ENCODE results near the gene CDH22.

CDH22 gene

DNA sequence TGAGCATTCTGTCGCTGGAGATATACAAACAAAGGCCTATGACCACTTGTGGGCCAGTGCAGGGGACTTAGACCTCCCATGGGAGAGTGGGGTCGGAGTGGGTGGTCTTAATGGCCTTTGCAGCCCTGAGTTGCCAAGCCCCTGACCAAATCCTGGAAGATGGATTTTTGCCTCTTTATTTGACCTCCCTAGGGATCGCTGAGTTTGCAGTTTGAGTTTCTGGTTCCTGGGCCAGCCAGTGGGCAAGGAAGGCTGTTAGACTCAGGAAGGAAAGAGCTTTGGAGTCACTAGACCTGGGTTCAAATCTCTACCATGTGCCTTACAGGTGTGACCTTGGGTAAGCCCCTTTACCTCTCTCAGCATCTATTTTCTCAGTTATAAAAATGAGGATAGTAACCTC, 96.0 kb downstream of the CDH22 start:
- no peak for DNase-seq

DNA sequence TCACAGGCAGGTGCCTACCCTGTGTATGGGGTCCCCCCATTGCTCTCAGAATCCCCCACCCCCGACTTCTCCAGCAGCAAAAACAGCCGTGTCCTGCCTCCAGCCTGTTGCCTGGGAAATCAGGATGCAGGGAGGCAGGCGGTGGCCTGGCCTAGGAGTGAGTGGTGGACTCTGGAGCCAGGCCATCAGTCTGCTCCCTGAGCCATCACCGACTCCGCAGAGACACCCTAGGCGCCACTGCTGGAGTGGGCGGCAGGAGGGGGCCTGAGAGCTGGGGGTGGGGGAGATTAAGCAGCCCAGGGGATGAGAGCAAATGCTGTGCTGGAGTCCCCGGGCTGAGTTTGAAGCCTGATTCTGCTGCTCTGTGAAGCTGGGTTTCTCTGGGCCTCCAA, 97.0 kb downstream of the CDH22 start:
- DNase-seq: no peak

DNA sequence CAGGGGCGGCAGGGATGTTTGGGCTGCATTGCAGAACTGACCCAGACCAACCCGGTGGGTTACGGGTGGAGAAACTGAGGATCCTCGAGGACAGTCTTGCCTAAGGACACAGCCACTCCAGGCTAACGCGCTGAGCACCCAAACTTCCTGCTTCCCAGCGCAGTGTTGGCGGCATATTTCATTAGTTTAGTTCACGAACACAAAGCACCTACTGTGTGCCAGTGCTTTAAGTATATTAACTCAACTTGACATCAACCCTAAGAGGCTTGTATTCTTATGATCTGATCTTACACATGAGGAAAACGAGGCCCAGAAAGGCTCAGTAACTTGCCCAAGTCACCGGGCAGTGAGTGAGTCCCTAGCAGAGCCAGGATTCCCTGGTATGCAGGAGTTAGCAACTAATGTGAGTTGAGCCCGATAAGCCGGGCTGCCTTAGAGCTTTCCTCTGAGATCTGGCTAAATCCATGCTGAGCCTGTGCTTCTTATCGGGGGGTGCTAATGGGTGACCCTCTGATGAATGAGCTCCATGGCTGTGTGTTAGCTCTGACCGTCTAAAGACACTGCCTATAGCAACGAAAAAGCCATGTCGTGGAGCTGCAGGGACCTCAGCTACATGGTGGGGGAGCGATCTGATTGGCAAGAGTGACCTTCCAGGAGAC, 97.5 kb downstream of the CDH22 start:
- no peak for DNase-seq

DNA sequence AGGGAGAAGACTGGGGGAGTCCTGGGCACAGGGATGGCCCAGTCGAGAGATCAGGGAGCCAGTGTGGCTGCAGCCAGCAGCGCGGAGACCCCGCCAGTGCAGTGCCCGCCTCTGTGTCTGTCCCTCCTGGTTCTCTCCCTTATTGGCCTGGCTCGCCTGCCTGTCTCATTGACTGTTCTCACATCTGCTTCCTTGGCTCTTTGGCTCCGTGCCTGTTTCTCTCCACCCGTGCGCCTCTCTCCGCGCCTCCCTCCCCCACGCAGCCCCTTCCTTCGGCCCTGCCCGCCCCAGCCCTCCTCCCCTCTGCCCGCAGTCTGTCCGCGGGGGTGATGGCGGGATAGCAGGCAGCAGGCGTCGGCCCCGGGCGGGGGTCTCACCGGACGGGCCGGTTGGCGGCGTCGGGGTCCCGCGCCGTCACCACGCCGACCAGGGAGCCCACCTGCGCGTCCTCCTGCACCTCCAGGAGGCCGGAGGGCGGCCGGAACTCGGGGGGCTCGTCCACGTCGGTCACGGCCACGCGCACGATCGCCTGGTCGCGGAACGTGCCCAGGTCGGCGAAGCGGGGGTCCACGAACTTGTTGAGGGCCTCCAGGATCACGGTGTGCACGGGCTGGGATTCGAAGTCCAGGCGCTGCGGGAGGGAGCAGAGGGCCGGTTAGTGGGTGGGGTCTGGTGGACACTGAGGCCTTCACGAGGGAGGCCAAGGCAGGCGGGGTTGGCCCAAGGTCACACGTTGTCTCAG, 98.2 kb downstream of the CDH22 start:
- no peak for DNase-seq

DNA sequence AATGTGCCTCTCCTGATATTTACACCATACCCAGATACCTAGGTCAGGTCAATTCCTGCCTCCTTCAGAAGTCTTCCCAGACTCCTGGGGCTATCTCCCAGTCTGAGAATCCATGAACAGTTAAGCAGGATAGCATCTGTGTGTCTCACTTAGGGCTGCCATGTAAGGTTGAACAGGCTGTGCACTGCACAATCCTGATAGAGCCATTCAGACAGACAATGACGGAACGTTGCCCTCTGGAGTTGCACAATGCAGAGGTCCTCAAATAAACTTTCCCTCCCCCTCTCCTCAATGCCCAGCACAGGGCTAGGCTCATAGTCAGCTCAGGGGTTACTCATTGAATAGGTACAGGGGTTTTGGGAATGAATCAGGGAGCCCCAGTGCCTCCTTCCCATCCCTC, 100.5 kb downstream of the CDH22 start:
- no peak for DNase-seq

DNA sequence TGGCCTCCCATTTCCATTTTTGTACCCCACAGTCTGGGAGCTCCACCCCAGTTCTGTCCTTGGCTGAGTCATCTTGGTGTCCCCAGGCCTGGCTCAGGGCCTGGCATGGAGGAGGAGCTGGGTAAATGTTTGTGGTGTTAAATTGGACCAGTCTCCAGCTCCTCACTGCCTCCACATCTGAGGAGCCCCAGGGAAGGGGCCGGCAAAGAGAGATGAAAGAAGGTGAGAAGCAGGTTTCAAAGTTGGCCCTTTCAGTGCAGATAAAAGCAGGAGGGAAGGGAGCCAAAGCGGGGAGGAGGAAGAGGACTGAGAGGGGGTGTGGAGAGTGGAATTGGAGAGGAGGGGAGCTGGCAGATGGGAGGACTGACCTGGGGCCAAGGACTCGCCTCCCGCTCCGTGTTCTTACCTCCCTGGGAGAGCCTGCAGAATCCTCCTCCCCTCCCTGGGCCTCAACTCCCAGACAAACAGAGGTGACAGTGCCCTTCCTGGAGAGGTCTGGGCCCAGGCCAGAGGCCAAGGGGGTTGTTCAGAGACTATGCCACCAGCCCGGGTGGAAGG, 101.2 kb downstream of the CDH22 start:
- no peak for DNase-seq

DNA sequence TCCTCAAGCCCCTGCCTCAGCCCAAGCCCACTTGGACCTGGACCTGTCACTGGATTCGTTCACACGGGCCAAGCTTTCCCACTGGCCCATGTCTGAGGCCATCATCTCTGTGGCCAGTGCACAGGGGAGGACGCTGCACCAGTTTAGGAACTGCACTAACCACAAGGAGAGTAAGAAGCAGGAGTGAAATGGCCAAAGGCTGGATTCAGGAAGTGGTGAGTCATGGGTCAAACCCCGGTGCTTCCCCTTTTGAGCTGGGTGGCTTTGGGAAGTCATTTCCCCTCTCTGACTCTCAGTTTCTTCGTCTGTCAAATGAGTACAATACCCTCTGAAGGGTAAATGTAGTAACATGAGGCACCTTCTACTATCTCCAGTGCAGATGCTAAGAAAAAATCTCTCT, 102.3 kb downstream of the CDH22 start:
- no peak for DNase-seq

DNA sequence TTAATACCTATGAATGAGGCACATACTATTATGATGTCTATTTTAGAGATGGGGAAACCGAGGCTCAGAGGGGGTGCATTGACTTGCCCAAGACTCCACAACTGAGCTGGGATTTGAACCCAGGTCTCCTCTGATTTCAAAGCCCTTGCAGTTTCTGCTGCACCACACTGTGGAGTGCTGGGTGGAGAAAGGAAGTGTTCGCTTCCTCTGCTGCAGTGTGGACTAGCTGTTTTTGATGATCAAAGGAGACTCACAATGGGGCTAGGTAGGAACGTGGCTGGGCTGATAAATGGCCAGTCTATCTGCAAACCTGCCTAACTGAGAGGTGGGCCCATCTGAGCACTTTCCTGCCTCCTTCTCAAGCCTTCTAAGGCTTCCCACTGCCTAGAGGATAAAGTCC, 102.9 kb downstream of the CDH22 start:
- DNase-seq: no peak

DNA sequence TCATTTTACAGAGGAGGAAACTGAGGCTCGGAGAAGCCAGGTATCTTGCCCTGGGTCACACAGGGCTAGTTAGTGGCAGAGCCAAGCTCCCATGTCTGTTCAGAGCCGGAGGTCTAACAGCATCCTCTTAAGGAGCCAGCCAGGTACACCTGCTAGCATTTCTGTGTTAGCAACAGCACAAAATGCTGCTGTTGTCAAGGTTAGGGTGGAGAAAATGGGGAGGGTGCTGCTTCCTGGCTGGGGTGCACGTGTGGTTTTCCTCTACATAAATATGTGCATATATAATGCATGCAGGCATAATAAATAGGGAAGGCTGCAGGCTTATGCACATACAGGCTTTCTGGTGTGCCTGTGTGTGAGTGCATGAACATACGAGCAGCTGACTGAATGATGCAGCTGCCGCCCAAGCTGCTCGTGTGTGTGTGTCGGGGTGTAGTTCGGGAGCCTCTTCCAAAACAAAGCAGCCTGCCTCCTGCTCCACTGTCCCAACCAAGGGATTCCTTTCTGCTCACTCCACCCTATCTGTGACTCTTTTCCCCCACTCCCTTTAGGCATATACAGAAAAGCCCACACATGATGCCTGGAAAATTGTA, 103.6 kb downstream of the CDH22 start:
- DNase-seq: no peak

DNA sequence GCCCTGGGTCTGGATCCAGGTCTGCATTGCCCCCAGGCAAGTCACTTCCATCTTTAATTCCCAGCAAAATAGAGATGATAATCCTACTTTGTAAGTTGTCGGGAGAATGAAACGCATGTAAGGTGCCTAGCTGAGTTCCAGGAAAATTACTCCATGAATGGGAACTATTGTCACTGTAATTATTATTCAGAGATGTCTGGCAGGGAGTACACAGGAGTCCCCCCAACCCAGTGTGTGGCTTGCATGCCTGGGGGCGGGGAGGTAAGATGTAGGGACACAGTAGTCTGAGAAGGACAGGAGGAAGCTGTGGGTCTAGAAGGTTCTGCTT, 104.8 kb downstream of the CDH22 start:
- peak; percentile 57 for DNase-seq

DNA sequence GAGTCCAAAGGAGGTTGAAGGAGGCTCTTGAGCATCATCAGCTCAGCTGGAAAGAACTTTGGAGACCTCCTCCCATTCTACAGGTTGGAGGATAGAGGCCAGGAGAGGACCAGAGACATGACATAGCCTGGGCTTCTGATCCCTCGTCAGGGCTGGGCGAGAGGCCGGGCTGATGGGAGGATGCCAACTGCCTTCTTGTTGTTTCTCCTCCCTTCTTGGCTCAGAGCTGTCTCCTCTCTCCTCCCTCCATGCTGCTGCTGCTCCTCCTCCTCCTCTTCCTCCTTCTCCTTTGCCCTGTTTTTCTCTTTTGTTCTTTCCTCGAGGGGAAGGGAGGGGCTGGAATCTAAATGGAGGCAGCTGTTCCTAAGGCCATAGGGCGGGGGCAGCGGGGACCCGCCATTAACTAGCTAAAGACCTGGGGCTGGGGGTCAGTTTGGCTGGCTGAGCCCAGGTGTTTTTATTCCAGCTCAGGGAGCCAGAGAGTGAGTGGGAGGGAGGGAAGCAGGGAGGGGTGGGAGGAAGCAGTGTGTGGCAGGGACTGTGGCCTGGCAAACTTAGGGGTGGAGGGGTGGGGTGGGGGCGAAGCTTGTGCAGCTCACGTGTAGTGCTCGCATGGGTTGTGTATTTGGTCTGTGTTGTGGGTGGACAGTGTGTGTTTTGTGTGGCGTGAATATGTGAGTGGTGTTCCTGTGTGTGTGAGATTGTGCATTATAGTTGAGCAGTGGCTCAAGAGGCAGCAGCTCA, 105.4 kb downstream of the CDH22 start:
- DNase-seq: peak; percentile 57

DNA sequence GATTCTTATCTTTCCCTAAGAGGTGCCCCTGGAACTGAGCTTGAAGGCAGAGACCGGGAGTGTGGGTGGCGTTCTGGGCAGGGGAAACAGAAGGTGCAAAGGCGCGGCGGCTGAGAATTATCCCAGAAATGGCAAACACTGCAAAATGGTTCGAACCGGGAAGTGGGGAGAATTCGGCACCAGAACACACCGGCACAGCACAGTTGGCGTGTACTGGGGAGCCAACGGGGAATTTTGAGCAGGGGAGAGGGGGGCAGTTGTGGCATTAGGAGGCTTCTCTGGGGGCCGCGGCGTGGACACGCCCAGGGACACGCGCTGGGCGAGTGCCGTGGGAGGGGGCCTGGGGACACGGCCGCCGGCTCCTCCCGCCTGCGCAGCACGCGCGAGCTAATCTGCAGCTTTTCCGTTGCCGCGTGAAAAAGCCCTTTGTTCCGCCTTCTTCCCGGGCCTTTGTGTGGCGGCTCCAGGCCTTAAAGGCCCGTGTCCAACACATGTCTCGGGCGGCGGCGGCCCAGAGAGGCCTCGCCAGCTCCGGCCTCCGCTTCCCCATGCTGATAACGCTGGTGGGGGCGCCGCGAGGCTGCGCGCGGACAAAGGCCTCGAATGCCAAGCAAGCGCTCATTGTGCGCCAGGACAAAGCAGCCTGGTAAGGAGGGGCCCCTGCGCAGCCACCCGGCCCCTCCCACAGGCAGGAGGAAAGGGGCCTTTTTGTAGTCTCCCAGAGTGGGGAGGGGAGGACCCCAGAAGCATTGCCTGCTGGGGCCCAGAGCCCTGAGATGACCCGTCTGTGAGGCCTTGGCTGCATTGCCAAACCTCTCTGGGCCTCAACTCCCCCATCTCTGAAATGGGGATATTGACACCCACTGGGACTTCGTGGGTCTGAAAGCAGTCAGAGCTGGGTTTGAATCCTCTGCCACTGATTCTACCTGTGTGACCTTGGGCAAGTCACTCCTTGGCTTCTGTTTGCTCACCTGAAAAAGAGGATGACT, 107.4 kb downstream of the CDH22 start:
- no peak for DNase-seq

DNA sequence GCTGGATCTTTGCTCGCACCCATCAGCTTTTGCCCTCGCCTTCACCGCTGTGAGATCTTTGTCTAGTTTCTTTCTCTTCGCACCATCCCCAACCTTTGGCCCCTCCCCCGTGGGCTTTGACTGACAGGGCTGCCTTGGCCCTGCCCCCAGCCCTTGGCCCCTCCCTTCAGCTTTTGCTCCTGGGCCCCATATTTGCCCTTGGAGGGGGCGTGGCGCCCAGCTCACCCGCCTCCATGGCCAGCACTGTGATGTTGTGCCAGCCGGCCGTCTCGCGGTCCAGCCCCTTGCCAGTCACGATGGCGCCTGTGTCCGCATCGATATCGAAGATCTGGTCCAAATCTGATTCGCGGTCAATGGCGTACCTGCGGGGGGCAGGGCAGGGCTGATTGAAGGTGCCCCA, 109.1 kb downstream of the CDH22 start:
- DNase-seq: no peak

DNA sequence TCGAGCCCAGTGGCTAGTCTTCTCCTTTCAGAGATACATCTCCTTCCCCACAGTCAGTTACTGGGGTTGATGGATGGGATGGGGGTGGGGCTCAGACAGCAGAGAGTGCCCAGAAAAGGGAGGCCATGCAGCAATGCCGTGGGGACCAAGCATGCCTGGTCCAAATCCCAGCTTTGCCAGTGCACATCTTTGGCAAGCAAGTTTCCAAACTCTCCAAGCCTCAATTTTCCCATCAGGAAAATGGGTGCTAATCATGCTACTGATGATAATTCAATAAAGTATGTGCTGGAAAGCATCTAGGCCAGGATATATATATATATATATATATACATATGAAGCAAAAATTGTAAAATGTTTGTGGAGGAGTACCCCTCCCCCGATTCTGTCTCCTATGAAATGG, 111.3 kb downstream of the CDH22 start:
- DNase-seq: no peak

DNA sequence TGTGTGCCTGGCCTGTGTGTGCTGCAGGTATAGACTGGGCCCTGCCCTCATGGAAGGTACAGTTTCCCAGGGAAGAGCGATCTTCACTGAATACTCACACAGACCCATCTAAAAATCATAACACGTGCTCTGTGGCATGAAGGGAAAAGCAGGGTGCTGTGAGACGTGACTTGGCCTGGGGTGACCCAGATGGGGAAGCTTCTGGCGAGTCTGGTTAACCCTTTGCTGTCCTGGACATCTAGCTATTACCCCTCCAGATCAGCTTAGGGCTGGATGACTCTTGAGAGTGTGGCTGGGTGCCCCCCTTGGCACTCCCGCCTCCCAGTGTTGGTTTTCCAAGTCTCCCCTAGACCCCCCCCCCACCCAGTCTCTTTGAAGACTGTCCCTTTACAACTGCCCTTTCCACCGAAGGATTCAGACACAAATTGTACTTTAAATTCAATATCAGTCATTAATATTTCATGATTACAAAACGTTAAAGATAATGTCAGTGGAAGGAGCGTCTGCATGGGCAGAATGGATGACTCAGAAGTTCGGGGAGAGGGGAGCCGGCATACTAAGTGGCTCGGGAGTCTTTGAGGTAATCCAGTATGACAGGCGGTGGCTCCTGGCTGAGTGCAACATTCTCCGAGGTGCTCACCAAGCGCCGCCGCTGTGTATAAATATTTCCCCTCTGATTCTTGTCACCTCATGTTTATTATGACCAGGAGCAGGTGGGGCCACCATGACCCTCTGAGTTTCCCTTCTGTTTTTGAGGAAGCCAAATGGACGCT, 112.8 kb downstream of the CDH22 start:
- no peak for DNase-seq

DNA sequence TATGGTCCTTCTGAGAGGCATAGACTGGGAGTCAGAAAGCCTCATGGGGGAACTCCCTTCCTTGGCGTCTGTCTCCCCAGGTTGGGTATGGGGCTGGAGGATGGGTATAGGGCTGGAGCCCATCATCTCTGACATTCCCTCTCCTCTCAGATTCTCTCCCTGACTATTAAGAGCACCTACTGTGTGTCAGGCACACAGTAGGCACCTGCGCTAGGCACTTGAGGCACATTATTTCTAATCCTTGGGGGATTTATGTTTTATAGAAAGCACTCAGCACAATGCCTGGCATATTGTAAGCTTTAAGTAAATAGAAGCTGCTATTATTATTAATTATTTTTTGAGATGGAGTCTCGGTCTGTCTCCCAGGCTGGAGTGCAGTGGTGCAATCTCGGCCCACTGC, 113.9 kb downstream of the CDH22 start:
- DNase-seq: no peak

DNA sequence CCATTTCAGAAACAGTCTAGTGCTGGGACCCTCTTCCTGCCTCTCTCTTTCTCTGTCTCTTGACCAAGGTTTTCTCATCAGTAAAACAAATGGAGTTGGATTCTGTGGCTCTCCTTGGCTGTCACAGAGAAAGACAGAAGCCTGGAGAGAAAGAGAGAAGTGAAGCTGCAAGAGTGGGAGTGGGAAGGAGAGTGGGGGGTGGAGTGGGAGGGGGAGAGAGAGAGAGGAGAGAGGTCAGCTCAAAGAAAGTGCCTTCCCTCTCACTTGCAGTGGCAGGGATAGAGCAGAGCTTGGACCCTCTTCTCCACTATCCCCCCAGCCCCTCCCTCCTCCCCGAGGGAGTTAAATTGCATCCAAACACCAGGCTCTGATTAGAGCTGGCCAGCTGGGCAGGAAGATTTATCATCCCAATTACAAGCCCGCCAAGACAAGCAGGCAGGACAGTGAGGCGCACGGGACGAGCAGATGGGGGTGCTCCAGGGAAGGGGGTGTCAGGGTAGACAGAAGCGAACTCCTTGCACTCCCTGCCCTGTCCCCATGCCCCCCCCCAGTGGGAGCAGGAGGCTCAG, 115.8 kb downstream of the CDH22 start:
- no peak for DNase-seq

DNA sequence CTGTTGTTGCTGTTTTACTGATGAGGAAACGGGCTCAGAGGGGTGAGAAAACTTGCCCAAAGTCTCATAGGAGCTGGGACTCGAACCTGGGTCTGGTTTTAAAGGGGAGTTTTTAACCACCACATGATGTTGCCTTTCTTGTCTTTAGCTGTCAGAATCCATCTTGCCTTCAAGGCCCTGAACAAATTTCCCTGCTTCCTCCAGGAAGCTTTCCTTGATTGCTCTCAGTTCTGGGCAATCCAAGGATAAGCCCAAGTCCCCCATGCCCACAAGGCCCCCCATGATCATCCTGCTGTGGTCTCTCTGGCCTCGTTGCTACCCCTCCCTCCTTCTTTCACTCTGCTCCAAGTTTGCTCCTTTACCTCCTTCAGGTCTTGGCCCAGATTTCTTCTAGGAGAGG, 116.7 kb downstream of the CDH22 start:
- DNase-seq: no peak

DNA sequence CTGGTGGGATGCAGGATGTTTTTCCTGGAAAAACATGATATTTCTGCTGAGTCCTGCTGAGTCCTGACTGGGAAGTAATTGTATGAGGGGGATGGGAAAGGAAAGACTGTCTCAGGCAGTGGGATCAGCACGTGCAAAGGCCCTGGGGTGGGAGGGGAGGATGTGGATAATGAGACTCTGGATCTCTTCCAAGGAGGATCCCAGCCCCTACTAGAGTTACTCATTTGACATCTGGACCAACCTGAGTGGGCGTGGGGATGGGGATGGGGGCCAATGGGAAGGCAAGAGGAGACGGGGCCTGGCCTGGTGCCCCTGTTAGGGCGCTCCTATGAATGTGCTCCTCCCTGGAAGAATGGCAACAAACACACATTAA, 117.1 kb downstream of the CDH22 start:
- no peak for DNase-seq

DNA sequence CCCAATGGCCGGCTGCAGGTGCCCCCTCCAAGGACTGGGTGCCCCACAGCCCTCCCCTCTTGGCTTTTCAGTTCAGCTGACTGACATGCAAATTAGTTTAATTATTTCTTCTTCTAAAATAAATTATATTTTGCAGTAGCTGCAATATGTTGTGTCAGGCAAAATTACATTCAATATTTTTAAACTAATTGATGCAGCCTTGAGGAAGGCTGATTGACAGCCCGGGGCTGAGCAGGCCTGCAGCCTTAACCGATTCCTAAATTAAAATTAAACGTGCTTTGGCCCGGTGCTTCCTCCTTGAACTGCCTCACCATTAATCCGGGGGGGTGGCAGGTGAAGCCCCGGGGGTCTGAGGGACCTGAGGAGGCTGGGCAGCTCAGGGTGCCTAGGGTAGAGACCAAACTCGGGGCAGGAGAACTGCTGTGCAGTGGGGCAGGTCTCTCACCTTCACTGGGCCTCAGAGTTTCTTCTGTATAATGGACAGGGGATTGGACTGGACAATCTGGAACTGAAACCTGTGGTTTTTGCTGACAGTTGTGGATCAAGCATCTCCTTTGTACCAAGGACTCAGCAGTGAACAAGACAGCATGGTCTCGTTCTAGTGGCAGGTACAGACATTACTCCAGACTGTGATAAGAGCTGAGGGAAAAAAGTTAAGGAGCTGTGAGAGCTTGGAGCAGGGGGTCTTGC, 117.7 kb downstream of the CDH22 start:
- no peak for DNase-seq

Data from COR-L47 (cell line).